ENCODE data around the gene AARS2.

- TF ChIP-seq CTCF (IDR thresholded peaks at IDR 0.05; ENCODE audit: poor library complexity) = no peak
- no peak for TF ChIP-seq EZH2phosphoT487 (IDR thresholded peaks at IDR 0.05; ENCODE audit: low read depth, severe bottlenecking, unreplicated experiment)
- no peak for TF ChIP-seq EZH2 (IDR thresholded peaks at IDR 0.05; ENCODE audit: borderline replicate concordance)
Measured at GRCh38 chr6:44255105-44255808, 57.9 kb downstream of the AARS2 start.

All from hepatocyte (in vitro differentiated cells).